HS-27A (cell line): ENCODE measurements around the gene TNS3.
A peak's percentile ranks its signal among the peaks of the same experiment; 100 is the strongest.

ENCODE experiments used
- DNase-seq: peaks from one replicate; pipeline ENCODE4 v3.0.0-alpha.2; 2012; ENCODE audit warnings: low read depth, missing footprints

TNS3 gene

DNA sequence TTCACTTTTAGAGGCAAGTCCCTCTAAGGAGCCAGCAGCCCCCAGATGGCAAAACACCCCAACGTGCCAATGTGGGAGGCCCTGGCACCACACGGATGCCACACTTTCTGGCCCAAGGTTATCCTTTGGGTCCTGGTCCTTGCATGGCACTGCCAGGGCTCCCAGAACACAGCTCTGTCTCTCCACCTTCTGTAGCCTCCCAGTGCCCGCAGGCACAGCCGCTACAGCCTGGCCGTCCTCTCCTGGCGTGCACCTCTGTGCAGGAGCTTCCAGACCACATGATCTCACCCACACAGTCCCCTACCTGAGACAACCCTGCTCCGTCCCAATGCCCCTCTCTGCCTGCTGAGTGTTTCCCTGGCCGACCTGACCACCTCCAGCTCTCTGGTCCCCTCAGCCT is 215.0 kb downstream of the TNS3 start:
- no peak for DNase-seq

GRCh38 chr7:47366211-47366610 is 215.7 kb downstream of the TNS3 start:
- no peak for DNase-seq

DNA sequence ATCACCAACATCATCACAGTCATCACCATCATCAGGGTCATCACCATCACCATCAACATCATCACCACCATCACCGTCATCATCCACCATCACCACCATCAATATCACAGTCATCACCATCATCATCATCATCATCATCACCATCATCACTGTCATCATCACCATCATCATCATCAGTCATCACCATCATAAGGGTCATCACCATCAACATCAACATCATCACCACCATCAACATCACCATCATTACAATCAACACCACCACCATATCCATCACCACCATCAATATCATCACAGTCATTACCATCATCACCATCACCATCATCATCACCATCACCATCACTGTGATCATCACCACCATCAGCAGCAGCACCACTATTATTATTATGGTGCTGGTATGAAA is 218.9 kb downstream of the TNS3 start:
- DNase-seq = no peak

GRCh38 chr7:47361746-47362215 is 220.1 kb downstream of the TNS3 start:
- peak; percentile 46 for DNase-seq

GRCh38 chr7:47361236-47361635 is 220.7 kb downstream of the TNS3 start:
- DNase-seq = no peak

GRCh38 chr7:47360301-47360900 is 221.5 kb downstream of the TNS3 start:
- DNase-seq = no peak

DNA sequence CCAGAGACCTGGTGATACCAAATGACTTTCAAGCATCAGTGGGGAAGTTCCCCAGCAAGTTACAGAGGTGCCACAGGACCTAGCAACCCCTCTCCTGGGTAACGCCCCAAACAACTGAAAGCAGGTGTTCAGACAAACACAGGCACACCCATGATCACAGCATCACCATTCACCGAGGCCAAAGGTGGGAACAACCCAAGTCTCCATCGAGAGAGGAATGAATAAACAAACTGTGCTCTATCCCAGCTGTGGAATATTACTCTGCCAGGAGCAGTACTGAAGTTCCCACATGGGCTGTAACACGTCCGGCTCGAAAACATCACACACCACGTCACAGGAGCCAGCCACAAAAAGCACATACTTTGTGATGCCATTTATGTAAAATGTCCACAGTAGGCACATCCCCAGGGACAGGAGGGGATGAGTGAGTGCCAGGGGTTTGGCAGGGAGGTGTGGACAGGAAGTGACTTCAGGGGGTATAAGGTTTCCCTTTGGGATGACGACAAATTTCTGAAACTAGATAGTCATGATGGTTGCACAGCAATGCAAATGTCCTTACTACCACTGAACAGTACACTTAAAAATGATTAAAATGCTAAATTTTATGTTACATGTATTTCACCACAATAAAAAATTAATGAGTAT is 222.8 kb downstream of the TNS3 start:
- no peak for DNase-seq

DNA sequence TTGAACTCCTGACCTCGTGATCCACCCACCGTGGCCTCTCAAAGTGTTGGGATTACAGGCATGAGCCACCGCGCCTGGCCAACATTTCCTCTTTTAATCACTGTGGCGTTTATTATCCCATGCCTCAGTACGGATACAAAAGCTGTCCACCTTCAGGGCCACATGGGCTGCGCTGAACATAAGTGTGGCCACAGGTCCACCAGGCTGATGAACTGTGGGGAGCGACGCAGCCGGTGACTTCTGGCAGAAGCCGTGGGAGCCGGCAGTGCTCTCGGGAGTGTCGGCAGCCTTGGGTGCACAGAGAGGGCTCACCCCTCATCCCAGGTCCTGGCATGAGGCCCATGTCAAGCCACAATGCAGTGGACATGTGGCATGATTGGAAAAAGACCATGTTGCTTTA is 223.6 kb downstream of the TNS3 start:
- DNase-seq = no peak

DNA sequence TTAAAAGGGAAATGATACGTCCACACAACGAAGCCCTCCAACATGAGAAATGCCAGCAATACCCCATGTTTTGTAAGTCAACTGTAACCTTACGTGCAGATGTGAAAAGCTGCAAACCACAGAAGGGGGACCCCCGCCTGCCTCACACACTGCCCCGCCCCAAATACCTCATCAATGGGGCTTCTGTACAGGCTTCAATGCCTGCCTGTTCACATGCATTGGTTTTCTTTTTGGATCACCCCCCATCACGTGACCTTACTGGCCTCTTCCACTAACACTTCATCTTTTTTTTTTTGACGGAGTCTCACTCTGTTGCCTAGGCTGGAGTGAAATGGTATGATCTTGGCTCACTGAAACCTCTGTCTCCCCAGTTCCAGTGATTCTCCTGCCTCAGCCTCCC is 224.0 kb downstream of the TNS3 start:
- DNase-seq = no peak

DNA sequence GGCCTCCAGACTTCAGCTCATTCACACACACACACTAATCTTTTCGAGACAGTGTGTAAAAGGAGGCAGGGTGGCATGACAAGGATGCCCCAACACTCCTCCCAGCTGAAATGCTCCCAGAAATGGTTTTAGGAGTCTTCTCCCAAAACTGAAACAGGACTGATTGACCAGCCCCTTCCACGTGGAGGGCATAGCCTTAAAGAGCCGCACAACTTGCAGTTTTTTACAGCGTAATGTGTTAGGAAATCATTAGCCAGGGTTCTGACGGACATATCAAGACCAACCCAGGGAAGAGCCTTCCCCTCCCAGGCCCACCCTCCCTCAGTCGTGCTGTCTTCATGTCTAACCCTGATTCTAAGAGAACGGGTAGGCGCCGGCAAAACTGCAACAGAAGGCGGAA is 224.6 kb downstream of the TNS3 start:
- DNase-seq = no peak

DNA sequence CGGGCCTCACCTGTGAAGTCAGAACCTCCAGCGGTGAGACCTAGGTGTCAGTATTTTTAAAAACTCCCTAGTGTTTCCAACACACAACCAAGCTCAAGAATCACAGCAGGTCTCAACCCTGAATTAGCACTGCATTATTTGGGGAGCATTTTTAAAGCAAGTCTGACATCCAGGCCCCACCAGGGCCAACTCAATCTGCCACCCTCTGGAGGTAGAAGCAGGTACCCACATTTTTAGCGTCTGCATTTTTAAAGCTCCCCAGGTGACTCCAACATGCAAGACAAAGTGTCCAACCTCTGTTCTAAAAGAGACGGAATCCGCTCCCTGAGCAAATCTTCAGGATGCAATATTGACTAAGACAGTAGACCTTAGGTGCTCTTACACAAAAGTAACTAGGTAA is 225.7 kb downstream of the TNS3 start:
- no peak for DNase-seq

- no peak for DNase-seq
Measured at GRCh38 chr7:47355684-47356083, 226.2 kb downstream of the TNS3 start.

DNA sequence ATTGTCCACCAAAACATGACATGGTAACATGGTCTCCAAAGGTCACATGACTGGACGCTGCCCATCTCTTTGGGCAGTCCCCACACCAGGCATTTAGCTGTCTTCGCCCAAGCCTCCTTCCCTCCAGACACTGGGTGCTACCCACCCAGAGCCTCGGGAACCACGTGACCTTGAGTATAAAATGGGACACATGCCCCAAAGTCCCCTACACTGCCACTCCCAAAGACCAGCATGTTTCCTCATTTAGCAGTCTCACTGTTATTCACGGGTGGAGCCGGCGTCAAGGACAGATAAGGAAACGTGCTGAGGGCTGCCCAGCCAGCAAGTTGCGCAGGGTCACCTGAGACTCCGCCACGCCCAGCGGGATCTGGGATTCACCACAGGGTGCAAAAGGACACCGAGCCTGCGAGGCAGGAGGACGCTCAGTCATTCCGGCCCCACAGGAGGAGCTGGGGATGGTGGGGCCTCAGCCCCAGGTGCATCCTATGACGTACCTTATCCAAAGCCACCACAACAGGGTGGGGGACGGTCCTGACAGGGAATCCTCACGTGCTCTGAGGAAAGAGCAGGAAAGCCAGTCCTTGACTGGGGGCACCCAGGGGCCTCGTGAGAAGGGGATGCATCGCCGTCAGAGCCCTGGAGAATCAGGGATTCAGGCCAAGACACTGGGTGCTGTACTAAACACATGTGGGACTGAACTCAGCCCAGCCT is 226.9 kb downstream of the TNS3 start:
- no peak for DNase-seq

DNA sequence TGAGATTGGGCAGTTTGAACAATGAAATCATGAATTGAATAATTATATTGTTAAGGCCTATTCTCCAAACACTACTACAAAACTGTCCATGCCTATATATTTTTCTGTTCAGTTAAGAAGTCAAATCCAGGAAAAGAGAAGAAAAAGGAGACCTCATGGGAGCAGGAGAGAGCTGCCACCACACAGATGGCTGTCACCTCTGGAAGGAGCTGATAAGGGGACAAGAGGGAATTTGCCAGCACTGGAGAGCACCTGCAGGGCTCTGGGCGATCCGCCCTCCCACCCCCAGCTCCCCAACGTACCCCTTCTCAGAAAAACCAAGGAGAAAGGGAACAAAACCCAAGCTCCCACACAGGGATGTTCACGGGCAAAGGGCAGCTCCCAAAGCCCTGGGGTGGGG is 227.8 kb downstream of the TNS3 start:
- DNase-seq = no peak

GRCh38 chr7:47352394-47352968 is 229.4 kb downstream of the TNS3 start:
- DNase-seq = no peak

DNA sequence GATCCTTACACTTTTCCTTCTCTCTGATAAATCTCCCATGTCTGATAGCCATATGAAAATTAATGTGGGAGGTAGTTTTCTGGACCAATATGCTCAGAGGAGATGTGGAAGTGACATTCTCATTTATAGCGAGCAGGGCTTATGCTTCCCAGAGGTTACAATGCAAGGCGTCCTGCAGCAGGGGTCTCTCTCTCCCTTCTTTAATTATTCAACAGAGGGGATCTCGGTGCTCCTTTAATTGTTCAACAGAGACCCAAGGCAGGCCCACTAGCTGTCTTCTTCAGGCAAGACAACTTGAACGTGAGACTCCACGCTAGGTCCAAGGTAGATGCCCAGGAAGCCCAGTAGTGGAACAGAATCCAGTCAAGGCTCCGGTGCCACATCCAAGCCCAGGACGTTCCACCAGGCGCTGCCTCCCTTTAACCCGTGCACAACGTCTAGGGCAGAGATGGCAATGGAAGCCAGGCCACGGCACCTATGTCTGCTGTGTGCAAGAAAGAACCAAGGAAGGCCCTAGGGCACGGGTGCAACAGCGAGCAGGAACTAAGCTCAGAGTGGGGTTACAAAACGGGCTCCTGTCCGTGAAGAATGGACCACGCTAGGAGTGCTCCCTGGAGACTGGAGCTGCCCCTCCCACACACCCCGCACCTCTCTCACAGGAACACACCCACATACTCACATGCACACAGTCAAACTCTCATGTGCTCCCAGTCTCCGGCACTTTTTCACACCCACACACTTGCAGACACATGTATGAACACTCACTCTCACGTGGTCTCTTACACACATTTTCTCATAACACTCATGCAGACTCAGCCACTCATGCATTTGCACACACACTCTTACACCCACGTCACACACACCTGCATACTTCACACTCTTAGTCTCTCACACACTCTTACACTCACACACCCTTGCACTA is 230.4 kb downstream of the TNS3 start:
- DNase-seq = no peak

DNA sequence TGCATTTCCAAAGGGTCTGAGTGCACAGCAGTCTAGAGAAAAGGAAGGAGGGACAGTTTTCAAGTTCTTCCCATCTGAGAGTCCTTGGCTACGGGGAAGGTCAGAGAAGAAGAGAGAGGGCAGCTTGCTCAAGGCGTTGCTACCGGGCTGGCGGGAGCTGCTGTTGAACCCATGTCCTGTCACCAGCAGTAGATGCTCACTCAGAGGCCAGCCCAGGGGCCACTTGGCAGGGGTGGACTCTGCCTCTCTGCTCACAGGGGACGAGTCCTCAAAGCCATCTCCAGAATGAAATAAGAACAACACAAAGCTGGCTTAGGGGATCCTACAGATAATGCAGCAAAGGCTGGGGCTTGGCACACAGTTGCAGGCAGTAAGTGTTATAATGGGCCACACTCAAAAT is 231.5 kb downstream of the TNS3 start:
- no peak for DNase-seq

GRCh38 chr7:47349401-47349800 is 232.5 kb downstream of the TNS3 start:
- DNase-seq = no peak

GRCh38 chr7:47347816-47348385 is 234.0 kb downstream of the TNS3 start:
- DNase-seq = no peak

DNA sequence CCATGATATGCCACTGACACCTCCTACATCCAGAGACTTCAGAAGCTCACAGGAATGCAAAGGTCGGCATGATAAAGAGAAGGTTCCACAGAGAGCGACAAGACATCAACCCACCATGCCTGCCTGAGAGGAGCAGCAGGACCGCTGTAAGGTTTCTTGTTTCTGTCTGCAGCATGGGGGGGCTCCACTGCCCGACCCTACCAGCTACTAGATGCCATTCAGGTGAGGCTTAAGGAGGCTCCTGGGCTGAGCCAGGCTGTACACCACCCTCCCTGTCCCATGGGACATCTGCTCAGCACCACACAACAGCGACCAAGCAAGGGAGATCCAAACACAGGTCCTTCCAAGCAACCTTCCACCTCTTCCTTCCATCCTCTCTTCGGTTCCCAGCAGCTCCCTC is 234.6 kb downstream of the TNS3 start:
- DNase-seq = no peak

- DNase-seq = no peak
Measured at GRCh38 chr7:47346377-47346914, 235.5 kb downstream of the TNS3 start.
